ENCODE data around the gene NACC2.

The NACC2 gene

GRCh38 chr9:136133959-136134484 lies 38.9 kb upstream of the NACC2 start:
- H3K4me3 ChIP-seq (ENCODE audit: low read length), result no peak overlapping the region
- no peak for DNase-seq (ENCODE audit: low read depth)
- TF ChIP-seq CTCF (conservative IDR thresholded peaks at IDR 0.05; ENCODE audit: low read length), result no peak

- H3K4me3 ChIP-seq (ENCODE audit: low read length), result no peak overlapping the region
- peak; percentile 15 for TF ChIP-seq CTCF (conservative IDR thresholded peaks at IDR 0.05; ENCODE audit: low read length)
- no peak for DNase-seq (ENCODE audit: low read depth)
These were observed 38.3 kb upstream of the NACC2 start for GRCh38 chr9:136133191-136133958.

GRCh38 chr9:136132512-136133050 lies 37.5 kb upstream of the NACC2 start:
- DNase-seq (ENCODE audit: low read depth), result no peak
- no peak for TF ChIP-seq CTCF (conservative IDR thresholded peaks at IDR 0.05; ENCODE audit: low read length)
- no peak overlapping the region for H3K4me3 ChIP-seq (ENCODE audit: low read length)

GRCh38 chr9:136131629-136132511 lies 36.8 kb upstream of the NACC2 start:
- H3K4me3 ChIP-seq (ENCODE audit: low read length), result no peak overlapping the region
- DNase-seq (ENCODE audit: low read depth), result no peak
- no peak for TF ChIP-seq CTCF (conservative IDR thresholded peaks at IDR 0.05; ENCODE audit: low read length)

- no peak for TF ChIP-seq CTCF (conservative IDR thresholded peaks at IDR 0.05; ENCODE audit: low read length)
- H3K4me3 ChIP-seq (ENCODE audit: low read length), result no peak overlapping the region
- no peak for DNase-seq (ENCODE audit: low read depth)
These were observed 34.1 kb upstream of the NACC2 start for GRCh38 chr9:136129176-136129575.

- H3K4me3 ChIP-seq (ENCODE audit: low read length), result no peak overlapping the region
- DNase-seq (ENCODE audit: low read depth), result no peak
- no peak for TF ChIP-seq CTCF (conservative IDR thresholded peaks at IDR 0.05; ENCODE audit: low read length)
These were observed 33.3 kb upstream of the NACC2 start for GRCh38 chr9:136128436-136128835.

Measured in AG10803 (cell line).